GM23338 (cell line): ENCODE results near the gene PHACTR1. TPM values are rescaled to one million over a fixed set of nuclear protein-coding genes. Genes with fewer than 3 reads are reported as not detected.

Source experiments
- ATAC-seq: fragments of 200-7000 bp; cut with Tn5 transposase; 3 replicates; pipeline ENCODE4 v1.9.1; 2020
- DNase-seq: peaks from one replicate; pipeline ENCODE4 v3.0.0-alpha.2; 2015; ENCODE audit warnings: low spot score
- H2AFZ ChIP-seq: fragments of 200-600 bp; sonication (generic); 2 replicates; pipeline ENCODE4 v1.8.0; 2016; ENCODE audit warnings: antibody characterized with exemption, mild to moderate bottlenecking, moderate library complexity
- H3F3A ChIP-seq: fragments of 200-600 bp; sonication (generic); replicated peaks from 2 replicates; pipeline ENCODE4 v1.8.0; 2017; ENCODE audit warnings: antibody characterized with exemption, mixed run types, low read depth
- H3K27ac ChIP-seq: fragments of 200-600 bp; sonication (generic); 2 replicates; pipeline ENCODE4 v1.6.1; 2016; ENCODE audit warnings: low read depth
- H3K27me3 ChIP-seq: fragments of 200-600 bp; sonication (generic); 2 replicates; pipeline ENCODE4 v1.8.0; 2016; ENCODE audit warnings: mild to moderate bottlenecking, mixed run types, moderate library complexity; ENCODE audit not compliant: insufficient read depth
- H3K36me3 ChIP-seq: fragments of 200-600 bp; sonication (generic); 2 replicates; pipeline ENCODE4 v1.8.0; 2016; ENCODE audit warnings: mild to moderate bottlenecking; ENCODE audit not compliant: insufficient read depth
- H3K4me1 ChIP-seq: fragments of 200-600 bp; sonication (generic); 2 replicates; pipeline ENCODE4 v1.8.0; 2016; ENCODE audit warnings: mild to moderate bottlenecking, moderate library complexity; ENCODE audit not compliant: insufficient read depth
- H3K4me2 ChIP-seq: fragments of 200-600 bp; sonication (generic); 2 replicates; pipeline ENCODE4 v1.7.1; 2017; ENCODE audit warnings: mixed run types
- H3K4me3 ChIP-seq: fragments of 200-600 bp; sonication (generic); 2 replicates; pipeline ENCODE4 v1.6.1; 2016; ENCODE audit warnings: mixed run types
- H3K79me2 ChIP-seq: fragments of 200-600 bp; sonication (generic); replicated peaks from 2 replicates; pipeline ENCODE4 v1.8.0; 2017; ENCODE audit warnings: mild to moderate bottlenecking; ENCODE audit not compliant: insufficient read depth
- H3K9me2 ChIP-seq: fragments of 200-600 bp; sonication (generic); 2 replicates; pipeline ENCODE4 v1.8.0; 2017; ENCODE audit not compliant: insufficient read depth
- H4K20me1 ChIP-seq: fragments of 200-600 bp; sonication (generic); replicated peaks from 2 replicates; pipeline ENCODE4 v1.8.0; 2017; ENCODE audit warnings: mild to moderate bottlenecking; ENCODE audit not compliant: insufficient read depth
- H3K27ac Mint-ChIP-seq: 2 replicates; pipeline ENCODE4 v1.8.0; 2020; ENCODE audit warnings: inconsistent platforms, mild to moderate bottlenecking, moderate library complexity, mixed read lengths
- H3K27me3 Mint-ChIP-seq: 3 replicates; pipeline ENCODE4 v1.8.0; 2022; ENCODE audit warnings: low read depth, mild to moderate bottlenecking, moderate library complexity, mixed read lengths, inconsistent platforms; ENCODE audit not compliant: insufficient read depth, poor library complexity
- H3K36me3 Mint-ChIP-seq: 3 replicates; pipeline ENCODE4 v1.8.0; 2021; ENCODE audit warnings: low read depth, mild to moderate bottlenecking, inconsistent platforms, moderate library complexity, mixed read lengths
- H3K4me1 Mint-ChIP-seq: 3 replicates; pipeline ENCODE4 v1.8.0; 2020; ENCODE audit warnings: mild to moderate bottlenecking, inconsistent platforms, mixed read lengths
- H3K4me3 Mint-ChIP-seq: 3 replicates; pipeline ENCODE4 v1.8.0; 2021; ENCODE audit warnings: moderate library complexity, mild to moderate bottlenecking, inconsistent platforms, mixed read lengths
- H3K9me3 Mint-ChIP-seq: 3 replicates; pipeline ENCODE4 v1.8.0; 2020; ENCODE audit warnings: moderate library complexity, mild to moderate bottlenecking, inconsistent platforms, mixed read lengths
- CREB1 ChIP-seq: fragments of 250-450 bp; sonication (Bioruptor Pico); IDR thresholded peaks from 2 replicates; pipeline ENCODE4 v1.5.0; 2020; ENCODE audit warnings: low read depth, mild to moderate bottlenecking, moderate library complexity
- CTCF ChIP-seq, 2 experiments: fragments of 200-600 bp in 1 of 2; sonication (generic) in 1 of 2; conservative IDR thresholded peaks; 2 replicates each; pipeline versions ENCODE4 v1.5.1 to v1.6.1; 2016 to 2017; ENCODE audit warnings: antibody characterized with exemption in 2 of 2, low read depth in 2 of 2, mild to moderate bottlenecking in 2 of 2, moderate library complexity in 1 of 2
- EZH2 ChIP-seq: fragments of 200-600 bp; sonication (generic); IDR thresholded peaks from one replicate; pipeline ENCODE4 v1.8.0; 2017; ENCODE audit warnings: antibody characterized with exemption, mild to moderate bottlenecking, low read depth; ENCODE audit not compliant: unreplicated experiment
- EZH2phosphoT487 ChIP-seq: fragments of 200-600 bp; sonication (generic); IDR thresholded peaks from one replicate; pipeline ENCODE4 v1.8.1; 2018; ENCODE audit warnings: antibody characterized with exemption; ENCODE audit not compliant: unreplicated experiment
- JUNB ChIP-seq: IDR thresholded peaks from one replicate; pipeline ENCODE4 v1.6.1; 2016; ENCODE audit warnings: antibody characterized with exemption; ENCODE audit not compliant: unreplicated experiment
- NANOG ChIP-seq: IDR thresholded peaks from 2 replicates; pipeline ENCODE4 v1.6.1; 2016; ENCODE audit warnings: antibody characterized with exemption, borderline replicate concordance
- POLR2AphosphoS5 ChIP-seq: IDR thresholded peaks from 2 replicates; pipeline ENCODE4 v1.6.1; 2016; ENCODE audit warnings: antibody characterized with exemption, low read depth
- STAT1 ChIP-seq: IDR thresholded peaks from one replicate; pipeline ENCODE4 v1.6.1; 2016; ENCODE audit warnings: antibody characterized with exemption; ENCODE audit not compliant: unreplicated experiment
- ZNF114 ChIP-seq: fragments of 250-450 bp; sonication (Bioruptor Pico); IDR thresholded peaks from 2 replicates; pipeline ENCODE4 v1.5.0; 2020; ENCODE audit warnings: mild to moderate bottlenecking, moderate library complexity
- ZNF331 ChIP-seq: fragments of 250-450 bp; sonication (Bioruptor Pico); IDR thresholded peaks from 2 replicates; pipeline ENCODE4 v1.5.0; 2020; ENCODE audit warnings: low read depth, mild to moderate bottlenecking, moderate library complexity
- ZNF462 ChIP-seq: fragments of 250-450 bp; sonication (Bioruptor Pico); IDR thresholded peaks from 2 replicates; pipeline ENCODE4 v1.5.0; 2020; ENCODE audit warnings: mild to moderate bottlenecking, moderate library complexity
- polyA plus RNA-seq: library from polyadenylated mRNA; unstranded; fragments of >200 nt; fragmentation: Nextera tagmentation; extraction: Ambion mirVana; gene quantifications from 2 replicates; pipeline ENCODE4 v1.2.1, GENCODE V29; 2016
- total RNA-seq: library from RNA; depleted of rRNA; stranded (reverse); fragments of >200 nt; shearing (Covaris generic); gene quantifications from 2 replicates; pipeline ENCODE4 v1.2.3, GENCODE V29; 2014
- TF ChIP-seq, protein P1 (sequence below): IDR thresholded peaks from 2 replicates; pipeline ENCODE4 v1.6.1; 2016; ENCODE audit warnings: antibody characterized with exemption
- TF ChIP-seq, protein P2 (sequence below): IDR thresholded peaks from one replicate; pipeline ENCODE4 v1.6.1; 2018; ENCODE audit warnings: antibody characterized with exemption; ENCODE audit not compliant: unreplicated experiment

Gene PHACTR1
- total and polyA plus RNA-seq, 2 experiments from 2014 or later, result 5.9 to 19.3 TPM

GRCh38 chr6:13278991-13279390 is 562.4 kb downstream of the PHACTR1 start:
- H3K27me3 ChIP-seq, result no peaks in the 10 kb centered on the region
- Mint-ChIP-seq H3K27me3 (peaks cover 7% of the 10 kb centered on the region), H3K27ac (no peak overlapping the region), H3K4me3 (no peak overlapping the region), H3K9me3 (no peaks in the 10 kb centered on the region), H3K4me1 (peaks cover 16% of the 10 kb centered on the region), H3K36me3 (peaks cover 3% of the 10 kb centered on the region)
- DNase-seq (no peak), ATAC-seq (no peak)
- H3K27ac ChIP-seq, result no peak overlapping the region
- no peaks in the 10 kb centered on the region for H4K20me1 ChIP-seq
- H3K4me2 ChIP-seq, result no peak overlapping the region
- H3K4me1 ChIP-seq, result peaks cover 10% of the 10 kb centered on the region; the same call in 1 of the 2 replicates
- no peak overlapping the region for H3K4me3 ChIP-seq
- TF ChIP-seq POLR2AphosphoS5 (no peak), CTCF (conservative IDR thresholded peaks at IDR 0.05; ENCODE audit: low read depth in 2 of 2) (no peak), EZH2 (no peak), ZNF114 (CRISPR knock-in tag) (no peak), EZH2phosphoT487 (no peak), ZNF331 (CRISPR knock-in tag) (no peak), CREB1 (CRISPR knock-in tag) (no peak), NANOG (no peak), JUNB (no peak), STAT1 (no peak), ZNF462 (CRISPR knock-in tag) (no peak)
- TF ChIP-seq, protein P1, sequence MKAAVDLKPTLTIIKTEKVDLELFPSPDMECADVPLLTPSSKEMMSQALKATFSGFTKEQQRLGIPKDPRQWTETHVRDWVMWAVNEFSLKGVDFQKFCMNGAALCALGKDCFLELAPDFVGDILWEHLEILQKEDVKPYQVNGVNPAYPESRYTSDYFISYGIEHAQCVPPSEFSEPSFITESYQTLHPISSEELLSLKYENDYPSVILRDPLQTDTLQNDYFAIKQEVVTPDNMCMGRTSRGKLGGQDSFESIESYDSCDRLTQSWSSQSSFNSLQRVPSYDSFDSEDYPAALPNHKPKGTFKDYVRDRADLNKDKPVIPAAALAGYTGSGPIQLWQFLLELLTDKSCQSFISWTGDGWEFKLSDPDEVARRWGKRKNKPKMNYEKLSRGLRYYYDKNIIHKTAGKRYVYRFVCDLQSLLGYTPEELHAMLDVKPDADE, result no peak
- TF ChIP-seq, protein P2, sequence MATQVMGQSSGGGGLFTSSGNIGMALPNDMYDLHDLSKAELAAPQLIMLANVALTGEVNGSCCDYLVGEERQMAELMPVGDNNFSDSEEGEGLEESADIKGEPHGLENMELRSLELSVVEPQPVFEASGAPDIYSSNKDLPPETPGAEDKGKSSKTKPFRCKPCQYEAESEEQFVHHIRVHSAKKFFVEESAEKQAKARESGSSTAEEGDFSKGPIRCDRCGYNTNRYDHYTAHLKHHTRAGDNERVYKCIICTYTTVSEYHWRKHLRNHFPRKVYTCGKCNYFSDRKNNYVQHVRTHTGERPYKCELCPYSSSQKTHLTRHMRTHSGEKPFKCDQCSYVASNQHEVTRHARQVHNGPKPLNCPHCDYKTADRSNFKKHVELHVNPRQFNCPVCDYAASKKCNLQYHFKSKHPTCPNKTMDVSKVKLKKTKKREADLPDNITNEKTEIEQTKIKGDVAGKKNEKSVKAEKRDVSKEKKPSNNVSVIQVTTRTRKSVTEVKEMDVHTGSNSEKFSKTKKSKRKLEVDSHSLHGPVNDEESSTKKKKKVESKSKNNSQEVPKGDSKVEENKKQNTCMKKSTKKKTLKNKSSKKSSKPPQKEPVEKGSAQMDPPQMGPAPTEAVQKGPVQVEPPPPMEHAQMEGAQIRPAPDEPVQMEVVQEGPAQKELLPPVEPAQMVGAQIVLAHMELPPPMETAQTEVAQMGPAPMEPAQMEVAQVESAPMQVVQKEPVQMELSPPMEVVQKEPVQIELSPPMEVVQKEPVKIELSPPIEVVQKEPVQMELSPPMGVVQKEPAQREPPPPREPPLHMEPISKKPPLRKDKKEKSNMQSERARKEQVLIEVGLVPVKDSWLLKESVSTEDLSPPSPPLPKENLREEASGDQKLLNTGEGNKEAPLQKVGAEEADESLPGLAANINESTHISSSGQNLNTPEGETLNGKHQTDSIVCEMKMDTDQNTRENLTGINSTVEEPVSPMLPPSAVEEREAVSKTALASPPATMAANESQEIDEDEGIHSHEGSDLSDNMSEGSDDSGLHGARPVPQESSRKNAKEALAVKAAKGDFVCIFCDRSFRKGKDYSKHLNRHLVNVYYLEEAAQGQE, result no peak
- no peaks in the 10 kb centered on the region for H3K9me2 ChIP-seq
- H3K79me2 ChIP-seq, result no peaks in the 10 kb centered on the region
- H3K36me3 ChIP-seq, result no peaks in the 10 kb centered on the region
- no peaks in the 10 kb centered on the region for H3F3A ChIP-seq
- H2AFZ ChIP-seq, result no peak overlapping the region
